Omental fat pad (tissue), 4 donors: ENCODE data around the gene LILRA6. TPM values are rescaled to one million over a fixed set of nuclear protein-coding genes. Genes with fewer than 3 reads are reported as not detected.
A peak's percentile ranks its signal among the peaks of the same experiment; 100 is the strongest.
"Not testable (repeated sequence)": the region's sequence is repeated elsewhere in the genome, so short reads cannot be mapped to it uniquely, and the experiment has no call there.

Source experiments
- ATAC-seq: fragments of 150-250 bp; one replicate; pipeline ENCODE4 v1.9.1; 2016; ENCODE audit warnings: mild to moderate bottlenecking, moderate library complexity; ENCODE audit not compliant: low FRiP score
- DNase-seq: peaks from one replicate; pipeline ENCODE4 v3.0.0-alpha.2; 2019; ENCODE audit warnings: low spot score
- total RNA-seq, 4 donors: library from RNA; depleted of rRNA; stranded (reverse); fragments of >200 nt; gene quantifications; one replicate each; pipeline ENCODE4 v1.1.0, GENCODE V29; 2016
- TF ChIP-seq, protein P1 (sequence below), 3 donors: fragments of 450-650 bp; IDR thresholded peaks; one replicate each; pipeline ENCODE4 v1.5.1; 2016 to 2017; ENCODE audit warnings: antibody characterized with exemption in 3 of 3, mild to moderate bottlenecking in 3 of 3, moderate library complexity in 2 of 3

LILRA6 gene
- total RNA-seq, 4 donors from 2014 or later, result 2.1 to 13.6 (median 7.3) TPM

DNA sequence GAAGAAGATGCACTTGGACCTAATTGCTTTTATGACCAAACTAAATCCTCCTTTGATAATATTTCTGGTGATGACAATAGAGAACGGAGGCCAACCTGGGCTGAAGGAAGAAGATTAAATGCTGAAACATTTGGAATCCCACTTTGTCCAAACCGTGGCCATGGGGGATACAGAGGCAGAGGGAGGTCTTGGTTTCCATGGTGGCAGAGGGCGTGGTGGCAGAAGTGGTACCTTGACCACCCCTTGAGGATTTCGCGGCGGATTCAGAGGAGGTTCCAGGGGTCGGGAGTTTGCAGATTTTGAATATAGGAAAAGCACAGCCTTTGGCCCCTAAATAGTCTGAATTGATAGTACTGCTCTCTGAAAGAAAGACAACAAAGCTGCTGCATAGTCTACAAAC is 12.6 kb downstream of the LILRA6 start:
- ATAC-seq (no peak), DNase-seq (no peak)
- TF ChIP-seq, protein P1, sequence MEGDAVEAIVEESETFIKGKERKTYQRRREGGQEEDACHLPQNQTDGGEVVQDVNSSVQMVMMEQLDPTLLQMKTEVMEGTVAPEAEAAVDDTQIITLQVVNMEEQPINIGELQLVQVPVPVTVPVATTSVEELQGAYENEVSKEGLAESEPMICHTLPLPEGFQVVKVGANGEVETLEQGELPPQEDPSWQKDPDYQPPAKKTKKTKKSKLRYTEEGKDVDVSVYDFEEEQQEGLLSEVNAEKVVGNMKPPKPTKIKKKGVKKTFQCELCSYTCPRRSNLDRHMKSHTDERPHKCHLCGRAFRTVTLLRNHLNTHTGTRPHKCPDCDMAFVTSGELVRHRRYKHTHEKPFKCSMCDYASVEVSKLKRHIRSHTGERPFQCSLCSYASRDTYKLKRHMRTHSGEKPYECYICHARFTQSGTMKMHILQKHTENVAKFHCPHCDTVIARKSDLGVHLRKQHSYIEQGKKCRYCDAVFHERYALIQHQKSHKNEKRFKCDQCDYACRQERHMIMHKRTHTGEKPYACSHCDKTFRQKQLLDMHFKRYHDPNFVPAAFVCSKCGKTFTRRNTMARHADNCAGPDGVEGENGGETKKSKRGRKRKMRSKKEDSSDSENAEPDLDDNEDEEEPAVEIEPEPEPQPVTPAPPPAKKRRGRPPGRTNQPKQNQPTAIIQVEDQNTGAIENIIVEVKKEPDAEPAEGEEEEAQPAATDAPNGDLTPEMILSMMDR (IDR thresholded peaks at IDR 0.05), result no peak

- TF ChIP-seq, protein P1 (IDR thresholded peaks at IDR 0.05), result no peak
- no peak for DNase-seq
- no peak for ATAC-seq
Observed at GRCh38 chr19:54229146-54229545, 13.4 kb downstream of the LILRA6 start.

GRCh38 chr19:54224619-54225018 is 18.0 kb downstream of the LILRA6 start:
- not testable (repeated sequence) for DNase-seq, ATAC-seq

- peak; percentile 11 for ATAC-seq
- not testable (repeated sequence) for DNase-seq
Observed at GRCh38 chr19:54223937-54224281, 18.7 kb downstream of the LILRA6 start.

DNA sequence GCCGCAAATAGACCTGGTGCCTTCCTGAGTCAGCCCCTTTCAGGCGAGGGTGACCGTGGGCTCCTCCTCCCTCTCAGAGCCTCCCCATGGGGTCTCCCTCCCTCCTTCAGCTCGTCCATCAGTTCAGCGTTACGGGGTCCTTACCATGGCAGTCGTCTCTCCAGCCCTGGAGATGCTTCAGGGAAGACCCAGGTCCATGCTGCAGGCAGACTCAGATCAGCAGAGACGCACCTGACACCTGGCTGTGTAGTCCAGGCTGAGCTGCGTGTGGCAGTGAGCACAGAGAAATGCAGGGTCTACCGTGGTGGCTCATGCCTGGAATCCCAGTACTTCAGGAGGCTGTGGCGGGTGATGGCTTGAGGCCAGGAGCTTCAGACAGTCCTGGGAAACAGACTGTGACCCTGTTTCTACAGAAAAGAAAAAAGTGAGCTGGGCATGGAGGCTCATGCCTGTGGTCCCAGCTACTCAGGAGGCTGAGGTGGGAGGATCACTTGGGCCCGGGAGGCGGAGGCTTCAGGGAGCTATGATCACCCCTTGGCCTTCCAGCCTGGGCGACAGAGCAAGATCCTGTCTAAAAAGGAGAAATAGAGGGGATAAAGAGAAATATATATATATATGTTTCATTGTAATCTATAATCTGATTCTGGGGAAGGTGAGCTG is 19.2 kb downstream of the LILRA6 start:
- ATAC-seq, DNase-seq: not testable (repeated sequence)

- not testable (repeated sequence) for DNase-seq
- ATAC-seq, result peak; percentile 10
Observed at GRCh38 chr19:54222474-54223276, 19.9 kb downstream of the LILRA6 start, which contains the start of gene LILRB3. Gene LILRB3, minus strand, starts transcription at chr19:54223007. Its CDS starts 31 bp downstream, at chr19:54222976.

DNA sequence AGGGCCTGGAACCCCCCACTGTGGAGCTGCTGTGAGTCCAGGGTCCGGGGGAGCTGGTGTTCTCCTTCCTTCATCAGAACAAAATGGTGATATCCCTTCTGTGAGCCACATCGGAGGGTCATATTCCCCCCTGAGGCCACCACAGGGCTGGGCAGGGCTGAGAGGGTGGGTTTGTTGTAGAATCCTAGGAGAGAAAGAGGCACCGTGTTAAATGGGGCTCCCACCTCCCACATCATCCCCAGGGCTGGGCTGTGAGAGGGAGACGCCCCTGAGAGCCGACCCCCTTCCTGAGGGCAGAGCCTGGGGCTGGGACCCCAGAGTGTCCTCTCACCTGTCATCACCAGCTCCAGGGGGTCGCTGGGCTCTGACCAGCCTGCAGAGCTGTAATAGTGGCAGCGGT is 20.6 kb downstream of the LILRA6 start:
- not testable (repeated sequence) for ATAC-seq, DNase-seq

DNA sequence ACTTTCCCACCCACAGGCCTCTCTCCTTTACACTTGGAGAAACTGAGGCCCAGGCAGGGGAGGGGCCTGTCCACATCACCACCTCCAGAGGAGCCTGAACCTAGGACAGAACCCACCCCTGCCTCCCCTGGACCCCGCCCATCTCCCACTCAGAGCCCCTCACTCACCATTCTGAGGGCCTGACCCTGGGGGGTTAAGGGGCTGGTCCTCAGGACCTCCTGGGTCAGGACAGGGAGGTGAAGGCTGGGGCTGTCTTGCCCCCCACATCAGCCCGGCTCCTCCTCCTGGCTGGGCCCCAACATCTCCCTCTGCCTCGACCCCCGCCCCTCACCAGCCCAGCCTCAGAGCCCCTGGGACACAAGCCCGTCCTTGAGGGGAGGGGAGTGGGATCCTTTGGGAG is 22.9 kb downstream of the LILRA6 start:
- DNase-seq, ATAC-seq: not testable (repeated sequence)

- DNase-seq, result no peak
- TF ChIP-seq, protein P1 (IDR thresholded peaks at IDR 0.05), result no peak
- ATAC-seq, result no peak
Observed at GRCh38 chr19:54218960-54219661, 23.5 kb downstream of the LILRA6 start.

DNA sequence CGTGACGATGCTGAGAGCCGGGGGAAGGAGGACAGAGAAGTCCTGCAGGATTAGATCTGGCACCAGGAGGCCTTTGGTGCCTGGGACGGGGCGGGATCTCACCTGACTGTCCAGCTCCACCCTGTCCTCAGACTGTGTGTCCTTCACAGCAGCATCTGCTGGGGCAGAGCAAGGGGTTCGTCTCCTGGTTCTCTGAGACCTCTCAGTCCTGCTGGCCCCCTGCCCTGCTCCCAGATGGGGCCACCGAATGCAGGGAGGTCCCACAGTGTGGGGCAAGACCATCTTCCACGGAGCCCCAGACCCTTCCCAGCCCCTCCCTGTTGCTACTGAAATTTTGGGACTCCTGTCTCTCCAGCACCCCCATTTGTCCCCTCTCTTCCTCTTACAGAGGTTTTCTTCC is 24.3 kb downstream of the LILRA6 start:
- ATAC-seq (no peak), DNase-seq (no peak)
- TF ChIP-seq, protein P1 (IDR thresholded peaks at IDR 0.05), result no peak

GRCh38 chr19:54217517-54218247 is 24.9 kb downstream of the LILRA6 start:
- DNase-seq, ATAC-seq: not testable (repeated sequence)
